Measurements from ENCODE around the gene YPEL1.

The YPEL1 gene

GRCh38 chr22:21736948-21737347 is 1.4 kb upstream of the YPEL1 start:
- no peak for TF ChIP-seq FOXM1 (IDR thresholded peaks at IDR 0.05; ENCODE audit: borderline replicate concordance, low read depth)
- TF ChIP-seq NFIC (IDR thresholded peaks at IDR 0.05): no peak

- no peak for TF ChIP-seq MAX (IDR thresholded peaks at IDR 0.05)
- no peak for TF ChIP-seq TCF12 (IDR thresholded peaks at IDR 0.05; ENCODE audit: low read depth)
- no peak for TF ChIP-seq EP300 (IDR thresholded peaks at IDR 0.05; ENCODE audit: borderline replicate concordance)
- TF ChIP-seq ZBTB7A (IDR thresholded peaks at IDR 0.05; ENCODE audit: low read depth): no peak
- no peak for TF ChIP-seq CREB1 (IDR thresholded peaks at IDR 0.05; ENCODE audit: low read depth)
- TF ChIP-seq CEBPB (IDR thresholded peaks at IDR 0.05): no peak
- no peak for TF ChIP-seq YY1 (IDR thresholded peaks at IDR 0.05; ENCODE audit: low read depth)
- no peak for TF ChIP-seq REST (IDR thresholded peaks at IDR 0.05; ENCODE audit: low read depth)
These were observed 569 bp upstream of the YPEL1 start for GRCh38 chr22:21736084-21736642.

GRCh38 chr22:21734540-21735199 is 924 bp downstream of the YPEL1 start:
- TF ChIP-seq YY1 (IDR thresholded peaks at IDR 0.05; ENCODE audit: low read depth): no peak
- TF ChIP-seq CREB1 (IDR thresholded peaks at IDR 0.05; ENCODE audit: low read depth): no peak
- TF ChIP-seq FOXM1 (IDR thresholded peaks at IDR 0.05; ENCODE audit: borderline replicate concordance, low read depth): no peak
- TF ChIP-seq USF1 (IDR thresholded peaks at IDR 0.05): no peak
- no peak for TF ChIP-seq CEBPB (IDR thresholded peaks at IDR 0.05)
- no peak for TF ChIP-seq EP300 (IDR thresholded peaks at IDR 0.05; ENCODE audit: borderline replicate concordance)
- TF ChIP-seq RAD21 (IDR thresholded peaks at IDR 0.05; ENCODE audit: low read depth): no peak
- TF ChIP-seq NFIC (IDR thresholded peaks at IDR 0.05): no peak
- no peak for TF ChIP-seq TAF1 (IDR thresholded peaks at IDR 0.05; ENCODE audit: low read depth)
- no peak for TF ChIP-seq EGR1 (IDR thresholded peaks at IDR 0.05)
- no peak for TF ChIP-seq ZBTB7A (IDR thresholded peaks at IDR 0.05; ENCODE audit: low read depth)
- no peak for TF ChIP-seq MAX (IDR thresholded peaks at IDR 0.05)
- TF ChIP-seq TCF12 (IDR thresholded peaks at IDR 0.05; ENCODE audit: low read depth): no peak
- no peak for TF ChIP-seq REST (IDR thresholded peaks at IDR 0.05; ENCODE audit: low read depth)
- TF ChIP-seq TEAD4 (IDR thresholded peaks at IDR 0.05): no peak

GRCh38 chr22:21731503-21731902 is 4.1 kb downstream of the YPEL1 start:
- no peak for TF ChIP-seq EGR1 (IDR thresholded peaks at IDR 0.05)

- TF ChIP-seq YY1 (IDR thresholded peaks at IDR 0.05; ENCODE audit: low read depth): no peak
- no peak for TF ChIP-seq RAD21 (IDR thresholded peaks at IDR 0.05; ENCODE audit: low read depth)
- TF ChIP-seq TCF12 (IDR thresholded peaks at IDR 0.05; ENCODE audit: low read depth): no peak
- no peak for TF ChIP-seq CEBPB (IDR thresholded peaks at IDR 0.05)
These were observed 4.9 kb downstream of the YPEL1 start for GRCh38 chr22:21730535-21731308.

- no peak for TF ChIP-seq EGR1 (IDR thresholded peaks at IDR 0.05)
These were observed 7.3 kb downstream of the YPEL1 start for GRCh38 chr22:21728270-21728669.

- no peak for TF ChIP-seq ZBTB7A (IDR thresholded peaks at IDR 0.05; ENCODE audit: low read depth)
- no peak for TF ChIP-seq FOXM1 (IDR thresholded peaks at IDR 0.05; ENCODE audit: borderline replicate concordance, low read depth)
- TF ChIP-seq TAF1 (IDR thresholded peaks at IDR 0.05; ENCODE audit: low read depth): no peak
- TF ChIP-seq USF1 (IDR thresholded peaks at IDR 0.05): no peak
- no peak for TF ChIP-seq REST (IDR thresholded peaks at IDR 0.05; ENCODE audit: low read depth)
- no peak for TF ChIP-seq CREB1 (IDR thresholded peaks at IDR 0.05; ENCODE audit: low read depth)
- no peak for TF ChIP-seq TEAD4 (IDR thresholded peaks at IDR 0.05)
- TF ChIP-seq EGR1 (IDR thresholded peaks at IDR 0.05): no peak
- TF ChIP-seq CEBPB (IDR thresholded peaks at IDR 0.05): no peak
These were observed 7.8 kb downstream of the YPEL1 start for GRCh38 chr22:21727768-21728167.

All from Ishikawa (cell line).